Lower leg skin (tissue), 4 donors: Measurements from ENCODE around the gene DGCR2. TPM values are rescaled to one million over a fixed set of nuclear protein-coding genes. Genes with fewer than 3 reads are reported as not detected.
"Not testable (repeated sequence)": the region's sequence is repeated elsewhere in the genome, so short reads cannot be mapped to it uniquely, and the experiment has no call there.

Experiments
- DNase-seq, 2 donors: peaks; one replicate each; pipeline ENCODE4 v3.0.0-alpha.2; 2019; ENCODE audit warnings: low spot score in 2 of 2
- H3K4me3 ChIP-seq: fragments of 200-600 bp; sonication (generic); 2 replicates; pipeline ENCODE4 v1.5.1; 2017; ENCODE audit warnings: mild to moderate bottlenecking, low read depth; ENCODE audit not compliant: poor library complexity, severe bottlenecking
- CTCF ChIP-seq, 3 donors: fragments of 450-650 bp; IDR thresholded peaks; one replicate each; pipeline ENCODE4 v1.5.1; 2016; ENCODE audit warnings: antibody characterized with exemption in 3 of 3, mild to moderate bottlenecking in 3 of 3, moderate library complexity in 2 of 3
- POLR2A ChIP-seq, 2 donors: fragments of 450-650 bp; IDR thresholded peaks; one replicate each; pipeline ENCODE4 v1.6.1; 2016 to 2017; ENCODE audit warnings: antibody characterized with exemption in 2 of 2, mild to moderate bottlenecking in 1 of 2, moderate library complexity in 1 of 2
- WGBS, 2 donors: methylation state at CpG; one replicate each; pipeline ENCODE4 v1.1.5; 2018; 5-methylcytosine and 5-hydroxymethylcytosine counted together
- intact Hi-C: fragments of 100-400 bp; cut with DNase I; formaldehyde crosslinking; loops from one replicate; pipeline ENCODE4 v1.15.0; 2023; ENCODE audit warnings: low total_unique reads
- total RNA-seq, 4 donors: library from RNA; depleted of rRNA; stranded (reverse); fragments of >200 nt; gene quantifications; one replicate each; pipeline ENCODE4 v1.1.0, GENCODE V29; 2016

The DGCR2 gene
- total RNA-seq, 4 donors from 2014 or later: 88.7 to 142 (median 141) TPM

GRCh38 chr22:19082101-19082500 lies 40.1 kb downstream of the DGCR2 start:
- no peak for TF ChIP-seq POLR2A (IDR thresholded peaks at IDR 0.05)
- TF ChIP-seq CTCF (IDR thresholded peaks at IDR 0.05): no peak
- H3K4me3 ChIP-seq: no peak overlapping the region
- WGBS, 2 donors: 63 to 72% methylated on average over 3 of the region's 3 CpGs
- intact Hi-C loops: no loop called here
- no peak for DNase-seq

GRCh38 chr22:19081351-19081750 lies 40.9 kb downstream of the DGCR2 start:
- H3K4me3 ChIP-seq: no peak overlapping the region
- TF ChIP-seq CTCF (IDR thresholded peaks at IDR 0.05): no peak
- no peak for TF ChIP-seq POLR2A (IDR thresholded peaks at IDR 0.05)
- WGBS, 2 donors: 80 to 86% methylated on average over 3 of the region's 3 CpGs
- intact Hi-C loops: no loop called here
- DNase-seq: no peak

GRCh38 chr22:19080853-19081252 lies 41.4 kb downstream of the DGCR2 start:
- WGBS, 2 donors: 94 to 98% methylated on average over 3 of the region's 3 CpGs
- no peak for DNase-seq
- no peak overlapping the region for H3K4me3 ChIP-seq
- no peak for TF ChIP-seq POLR2A (IDR thresholded peaks at IDR 0.05)
- no peak for TF ChIP-seq CTCF (IDR thresholded peaks at IDR 0.05)
- intact Hi-C loops: no loop called here

GRCh38 chr22:19079691-19080090 lies 42.5 kb downstream of the DGCR2 start:
- intact Hi-C loops: no loop called here
- WGBS, 2 donors: 80 to 87% methylated on average over 4 of the region's 4 CpGs
- TF ChIP-seq CTCF (IDR thresholded peaks at IDR 0.05): no peak
- no peak for TF ChIP-seq POLR2A (IDR thresholded peaks at IDR 0.05)
- no peak overlapping the region for H3K4me3 ChIP-seq
- DNase-seq: no peak

GRCh38 chr22:19075404-19075803 lies 46.8 kb downstream of the DGCR2 start:
- intact Hi-C loops: no loop called here
- WGBS, 2 donors: 100% methylated on average over 1 of the region's 1 CpG
- H3K4me3 ChIP-seq: no peak overlapping the region
- TF ChIP-seq POLR2A (IDR thresholded peaks at IDR 0.05) (no peak), CTCF (IDR thresholded peaks at IDR 0.05) (no peak)
- no peak for DNase-seq

GRCh38 chr22:19072853-19073252 lies 49.4 kb downstream of the DGCR2 start:
- intact Hi-C loops, DNase-seq: not testable (repeated sequence)

More at GRCh38 chr22:19072853-19073252, 49.4 kb downstream of the DGCR2 start:
- H3K4me3 ChIP-seq: not testable (repeated sequence)
